DMS 273 treated with DMSO at 0.1 percent for 48 hours (cell line): ENCODE measurements around the gene BRF1.

Source experiments
- DNase-seq: peaks from one replicate; lab custom pipeline; 2025; lab: John Stamatoyannopoulos, UW

BRF1 gene

GRCh38 chr14:105228562-105228961 is 72.2 kb downstream of the BRF1 start:
- DNase-seq = no peak

DNA sequence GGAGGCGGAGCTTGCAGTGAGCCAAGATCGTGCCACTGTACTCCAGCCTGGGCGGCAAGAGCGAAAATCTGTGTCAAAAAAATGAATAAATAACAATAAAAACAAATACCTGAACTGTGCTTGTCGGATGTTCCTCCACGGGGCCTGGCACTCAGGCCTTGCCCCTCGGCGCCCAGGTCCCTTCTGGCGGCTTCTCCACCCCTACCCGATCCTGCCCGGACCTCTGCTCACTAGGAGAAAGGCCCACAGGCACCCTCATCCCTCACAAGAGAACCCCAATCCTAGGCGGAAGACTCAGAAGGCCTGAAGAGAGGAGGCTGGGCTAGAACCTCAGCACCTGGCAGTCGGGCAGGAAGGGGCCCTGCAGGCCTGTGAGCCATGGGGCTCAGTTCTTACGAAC is 73.5 kb downstream of the BRF1 start:
- no peak for DNase-seq

GRCh38 chr14:105226198-105226597 is 74.6 kb downstream of the BRF1 start:
- no peak for DNase-seq

GRCh38 chr14:105224845-105225570 is 75.8 kb downstream of the BRF1 start:
- no peak for DNase-seq

GRCh38 chr14:105223770-105224544 is 76.8 kb downstream of the BRF1 start:
- DNase-seq = no peak

DNA sequence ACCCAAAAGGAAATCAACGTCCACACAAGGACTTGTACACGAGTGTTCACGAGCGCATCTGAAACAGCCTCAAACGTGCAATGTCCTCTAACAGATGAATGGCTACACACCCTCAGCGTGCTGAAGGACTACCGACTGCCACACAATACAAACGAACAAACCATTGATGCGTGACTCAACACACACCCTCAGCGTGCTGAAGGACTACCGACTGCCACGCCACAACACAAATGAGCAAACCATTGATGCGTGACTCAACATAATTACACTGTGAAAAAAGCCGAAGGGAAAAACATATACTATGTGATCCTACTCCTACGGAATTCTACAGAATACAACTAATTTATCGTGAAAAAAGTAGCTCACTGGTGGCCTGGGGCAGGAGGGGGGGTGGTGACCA is 77.5 kb downstream of the BRF1 start:
- no peak for DNase-seq

- no peak for DNase-seq
Observed at GRCh38 chr14:105221598-105222178, 79.1 kb downstream of the BRF1 start.

- no peak for DNase-seq
Observed at GRCh38 chr14:105220699-105221597, 79.9 kb downstream of the BRF1 start.

GRCh38 chr14:105219753-105220152 is 81.0 kb downstream of the BRF1 start:
- DNase-seq = no peak

DNA sequence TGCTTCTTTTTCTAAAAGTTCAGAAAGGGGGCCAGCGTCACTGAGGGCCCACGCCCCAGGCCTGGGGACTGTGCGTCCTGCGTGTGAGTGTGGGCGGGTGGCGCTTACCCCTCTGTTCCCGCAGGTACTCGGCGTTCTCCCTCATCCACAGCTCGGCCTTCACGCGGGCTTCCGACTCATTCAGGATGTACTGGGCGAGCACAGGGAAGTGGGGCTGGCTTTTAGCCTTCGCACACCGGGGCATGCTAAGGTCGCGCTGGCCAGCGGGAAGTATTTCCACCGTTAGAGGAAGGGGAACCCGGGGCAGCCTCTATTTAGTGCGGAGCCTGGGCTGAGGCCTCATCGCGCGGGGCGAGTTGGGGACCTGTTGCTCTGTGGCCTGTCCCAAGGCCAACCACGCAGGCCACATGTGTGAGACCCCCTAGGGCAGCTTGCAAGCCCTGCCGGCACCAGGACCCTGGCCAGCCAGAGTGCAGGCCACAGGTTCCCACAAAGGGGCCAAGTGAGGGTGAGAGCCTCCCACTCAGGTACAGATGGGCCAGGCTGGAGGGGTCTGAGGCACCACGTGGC is 81.7 kb downstream of the BRF1 start:
- DNase-seq = no peak

DNA sequence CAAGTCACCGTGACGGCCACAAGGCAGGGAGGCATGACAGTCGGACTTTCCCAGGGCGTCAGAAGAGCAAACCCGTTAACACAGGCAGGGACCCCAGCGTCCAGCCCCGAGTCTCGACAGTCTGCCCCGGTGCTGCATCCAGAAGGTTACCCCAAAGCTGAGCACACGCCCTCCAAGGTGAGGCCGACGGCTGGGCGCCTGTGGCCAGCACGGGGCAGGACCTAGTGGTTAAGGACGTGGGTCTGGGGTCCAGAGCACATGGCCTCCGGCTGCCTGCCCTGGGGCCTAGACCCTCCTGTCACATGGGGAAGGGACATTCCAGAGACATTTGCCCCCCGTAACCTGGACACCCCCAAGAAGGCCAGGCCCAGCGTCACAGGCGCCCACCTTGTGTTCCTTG is 82.2 kb downstream of the BRF1 start:
- DNase-seq = no peak

- no peak for DNase-seq
Observed at GRCh38 chr14:105217774-105218173, 83.0 kb downstream of the BRF1 start.

- DNase-seq = no peak
Observed at GRCh38 chr14:105216490-105217247, 84.1 kb downstream of the BRF1 start.

GRCh38 chr14:105215602-105216001 is 85.2 kb downstream of the BRF1 start:
- DNase-seq = no peak

- DNase-seq = no peak
Observed at GRCh38 chr14:105214324-105214915, 86.4 kb downstream of the BRF1 start.

- DNase-seq = no peak
Observed at GRCh38 chr14:105213361-105213760, 87.4 kb downstream of the BRF1 start.

- DNase-seq = no peak
Observed at GRCh38 chr14:105212541-105213300, 88.1 kb downstream of the BRF1 start.

DNA sequence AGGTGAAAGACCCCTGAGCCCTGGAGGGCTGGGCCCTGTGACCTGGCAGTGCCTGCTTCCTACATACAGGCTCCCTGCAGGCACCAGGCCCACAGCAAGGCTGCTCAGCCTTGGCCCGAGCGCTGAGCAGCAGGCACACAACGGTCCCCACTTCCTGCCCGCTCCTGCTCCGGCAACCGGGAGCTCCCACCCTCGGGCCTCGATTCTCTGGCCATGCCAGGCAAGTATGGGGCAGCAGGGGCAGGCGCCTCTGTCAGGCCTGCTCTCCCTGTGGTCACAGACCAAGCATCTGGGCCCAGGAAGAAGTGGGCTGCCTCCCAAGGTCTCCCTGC is 89.1 kb downstream of the BRF1 start:
- no peak for DNase-seq

DNA sequence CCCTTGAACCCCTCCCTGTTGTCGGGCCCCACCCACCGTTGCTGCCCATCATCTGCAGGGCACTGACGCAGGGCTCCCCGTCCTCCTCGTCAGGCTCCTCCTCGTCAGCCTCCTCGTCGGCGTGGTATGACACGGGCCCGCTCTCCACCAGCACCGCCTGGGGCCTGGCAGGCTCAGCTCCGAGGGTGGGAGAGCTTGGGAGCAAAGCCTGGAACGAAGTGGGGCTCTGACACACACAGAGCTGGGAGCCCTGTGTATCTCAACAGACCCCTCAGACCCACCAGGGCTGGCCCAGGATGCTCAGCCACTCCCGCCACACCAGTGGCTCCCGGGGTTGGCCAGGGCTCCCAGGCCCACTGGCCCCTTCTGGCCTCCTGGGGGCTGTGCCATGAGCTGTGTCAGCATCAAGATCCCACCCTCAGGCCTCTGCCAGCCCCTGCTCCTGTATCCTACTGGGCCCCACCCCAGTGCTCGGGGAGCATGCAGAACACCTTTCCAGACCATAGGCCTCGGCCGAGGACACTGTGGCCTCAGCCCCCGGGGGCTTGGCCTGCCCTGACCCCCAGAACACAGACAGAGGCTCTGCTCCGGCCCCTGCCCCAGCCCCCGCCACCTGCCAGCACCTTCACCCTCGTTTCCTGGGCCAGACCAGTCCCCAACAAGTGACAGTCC is 89.6 kb downstream of the BRF1 start:
- no peak for DNase-seq
